Activated B cell treated with CpG ODN at 0.5 μM for 24 hours (primary cell): ENCODE data around the gene GATAD2B. TPM values are rescaled to one million over a fixed set of nuclear protein-coding genes. Genes with fewer than 3 reads are reported as not detected.

Experiments used
- ATAC-seq: fragments of 200-7000 bp; cut with Tn5 transposase; one replicate; pipeline ENCODE4 v1.10.0; 2021; ENCODE audit warnings: low read depth, mild to moderate bottlenecking, moderate library complexity
- CTCF ChIA-PET: fragments of 350-600 bp; sonication (Branson Sonifier 250); formaldehyde crosslinking; loops from one replicate; lab custom pipeline; 2021; ENCODE audit warnings: antibody characterized with exemption; lab: Charles Lee
- POLR2A ChIA-PET: fragments of 350-600 bp; sonication (Branson Sonifier 250); formaldehyde crosslinking; loops from one replicate; lab custom pipeline; 2021; ENCODE audit warnings: antibody characterized with exemption; lab: Charles Lee
- DNase-seq: peaks from one replicate; pipeline ENCODE4 v3.0.0; 2022
- H3K27ac Mint-ChIP-seq: one replicate; pipeline ENCODE4 v1.8.0; 2020; ENCODE audit warnings: mixed read lengths
- H3K27me3 Mint-ChIP-seq: one replicate; pipeline ENCODE4 v1.8.0; 2021; ENCODE audit warnings: mixed read lengths
- H3K36me3 Mint-ChIP-seq: one replicate; pipeline ENCODE4 v1.8.0; 2021; ENCODE audit warnings: low read depth, mixed read lengths
- H3K4me1 Mint-ChIP-seq: one replicate; pipeline ENCODE4 v1.8.0; 2021; ENCODE audit warnings: mixed read lengths
- H3K4me3 Mint-ChIP-seq: one replicate; pipeline ENCODE4 v1.8.0; 2020; ENCODE audit warnings: mild to moderate bottlenecking, mixed read lengths
- H3K9me3 Mint-ChIP-seq: one replicate; pipeline ENCODE4 v1.8.0; 2020; ENCODE audit warnings: mixed read lengths
- intact Hi-C: fragments of 100-400 bp; cut with micrococcal nuclease; formaldehyde crosslinking; loops from one replicate; pipeline ENCODE4 v1.15.1; 2024
- total RNA-seq: library from RNA; stranded (reverse); gene quantifications from 2 replicates; pipeline ENCODE4 v1.2.3, GENCODE V29; 2022
- TF ChIP-seq, protein P1 (sequence below): fragments of 200-600 bp; IDR thresholded peaks from one replicate; pipeline ENCODE4 v1.8.0; 2022; ENCODE audit warnings: antibody characterized with exemption, mild to moderate bottlenecking

GATAD2B gene
- total RNA-seq, 1 donor from 2014 or later, result 86.3 TPM

DNA sequence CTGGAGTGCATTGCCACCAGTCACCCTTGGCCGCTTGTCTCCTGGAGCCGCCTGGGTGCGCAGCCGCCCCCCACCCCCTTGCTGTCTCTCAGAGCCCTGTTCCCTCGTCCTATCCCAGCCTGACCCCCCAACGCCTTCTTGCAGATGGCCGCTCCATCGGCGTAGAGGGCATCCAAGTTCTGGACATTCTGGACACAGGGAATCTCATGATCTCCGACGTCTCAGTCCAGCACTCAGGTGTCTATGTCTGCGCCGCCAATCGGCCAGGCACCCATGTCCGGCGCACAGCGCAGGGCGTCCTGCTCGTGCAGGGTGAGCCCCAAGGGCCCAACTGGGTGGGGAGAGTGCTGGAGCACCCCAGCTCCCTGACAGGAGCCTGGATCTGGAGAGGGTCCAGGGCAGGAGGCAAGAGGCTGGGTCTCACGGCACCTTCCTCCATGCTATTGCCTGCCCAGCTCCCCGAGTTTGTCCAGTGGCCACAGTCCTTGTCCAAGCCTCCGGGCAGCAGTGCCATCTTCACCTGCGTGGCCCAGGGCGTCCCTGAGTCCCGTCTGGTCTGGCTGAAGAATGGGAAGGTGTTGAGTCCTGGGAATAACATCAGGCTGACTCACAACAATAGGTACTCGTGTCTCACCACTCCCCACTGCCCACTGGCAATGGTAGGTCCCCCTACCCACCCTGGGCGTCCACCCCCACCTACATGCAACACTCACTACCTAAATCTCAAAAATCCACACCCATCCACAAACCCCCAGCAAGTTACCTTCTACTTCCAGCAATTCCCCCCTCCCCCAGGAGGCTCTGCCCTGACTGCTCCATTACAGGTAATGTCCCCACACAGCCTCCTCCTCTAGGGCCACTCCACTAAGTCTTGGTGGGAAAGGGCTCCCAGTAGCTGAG, 123.0 kb downstream of the GATAD2B start:
- Mint-ChIP-seq H3K27me3 (no peaks in the 10 kb centered on the region), H3K36me3 (peaks cover 6% of the 10 kb centered on the region), H3K4me3 (no peak overlapping the region), H3K9me3 (no peaks in the 10 kb centered on the region), H3K27ac (no peak overlapping the region), H3K4me1 (peaks cover 25% of the 10 kb centered on the region)
- ChIA-PET POLR2A (interaction anchor here (1.6 to 3.1 kb wide), 2 partner anchors 16 to 187 kb away, joined by 5 to 26 read pairs; partner anchors contain the start of gene RAB13), CTCF (no interaction called here)
- DNase-seq (no peak), ATAC-seq (no peak)
- TF ChIP-seq, protein P1, sequence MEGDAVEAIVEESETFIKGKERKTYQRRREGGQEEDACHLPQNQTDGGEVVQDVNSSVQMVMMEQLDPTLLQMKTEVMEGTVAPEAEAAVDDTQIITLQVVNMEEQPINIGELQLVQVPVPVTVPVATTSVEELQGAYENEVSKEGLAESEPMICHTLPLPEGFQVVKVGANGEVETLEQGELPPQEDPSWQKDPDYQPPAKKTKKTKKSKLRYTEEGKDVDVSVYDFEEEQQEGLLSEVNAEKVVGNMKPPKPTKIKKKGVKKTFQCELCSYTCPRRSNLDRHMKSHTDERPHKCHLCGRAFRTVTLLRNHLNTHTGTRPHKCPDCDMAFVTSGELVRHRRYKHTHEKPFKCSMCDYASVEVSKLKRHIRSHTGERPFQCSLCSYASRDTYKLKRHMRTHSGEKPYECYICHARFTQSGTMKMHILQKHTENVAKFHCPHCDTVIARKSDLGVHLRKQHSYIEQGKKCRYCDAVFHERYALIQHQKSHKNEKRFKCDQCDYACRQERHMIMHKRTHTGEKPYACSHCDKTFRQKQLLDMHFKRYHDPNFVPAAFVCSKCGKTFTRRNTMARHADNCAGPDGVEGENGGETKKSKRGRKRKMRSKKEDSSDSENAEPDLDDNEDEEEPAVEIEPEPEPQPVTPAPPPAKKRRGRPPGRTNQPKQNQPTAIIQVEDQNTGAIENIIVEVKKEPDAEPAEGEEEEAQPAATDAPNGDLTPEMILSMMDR, result no peak
- intact Hi-C loops, result loop anchor here (10.0 kb wide), 1 partner anchor 385 kb away; no protein-coding TSS in a partner anchor

DNA sequence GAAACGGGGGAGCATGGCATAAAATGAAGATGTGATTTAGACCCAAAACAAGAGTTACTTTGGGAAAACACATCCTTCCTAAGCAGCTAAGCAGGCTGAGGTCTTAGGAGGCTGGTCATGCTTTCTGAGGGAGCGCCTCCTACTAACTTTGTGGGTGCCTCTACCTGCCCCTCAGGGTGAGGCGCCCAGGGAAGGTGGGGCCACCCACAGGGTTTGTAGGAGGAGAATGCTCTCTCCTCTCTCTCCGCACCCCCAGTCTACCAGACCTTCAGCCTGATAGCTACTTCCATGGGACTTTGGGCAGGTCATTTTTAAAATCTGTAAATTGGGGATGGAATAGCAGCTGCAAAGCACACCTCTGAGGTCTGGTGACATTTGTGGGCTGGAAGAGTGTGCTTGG, 123.8 kb downstream of the GATAD2B start:
- H3K36me3 Mint-ChIP-seq, result peaks cover 6% of the 10 kb centered on the region

DNA sequence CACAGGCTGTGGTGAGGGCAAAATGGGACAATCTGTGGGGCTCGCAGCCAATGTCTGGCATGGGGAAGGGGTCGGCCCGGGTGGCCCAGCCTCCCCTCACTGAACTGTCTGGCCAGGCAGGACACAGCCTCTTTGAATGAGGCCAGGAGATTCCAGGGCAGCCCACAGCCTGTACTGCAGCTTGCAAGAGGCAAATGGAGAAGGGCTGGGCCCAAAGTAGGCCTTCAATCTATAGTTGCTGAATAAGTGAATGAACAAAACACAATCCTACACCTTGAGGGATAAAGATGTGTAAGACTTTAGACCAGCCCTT, 124.3 kb downstream of the GATAD2B start:
- TF ChIP-seq, protein P1, result no peak
- intact Hi-C loops, result loop anchor here (10.0 kb wide), 1 partner anchor 386 kb away; no protein-coding TSS in a partner anchor
- no peak overlapping the region for H3K27ac Mint-ChIP-seq
- ATAC-seq (no peak), DNase-seq (no peak)
- H3K4me3 Mint-ChIP-seq, result no peak overlapping the region
- CTCF ChIA-PET, result interaction anchor here (0.6 to 2.8 kb wide), 5 partner anchors 23 to 473 kb away, joined by 3 to 44 read pairs (median 3); partner anchors contain the start of genes CREB3L4 and RAB13
- H3K27me3 Mint-ChIP-seq, result no peaks in the 10 kb centered on the region
- no peaks in the 10 kb centered on the region for H3K9me3 Mint-ChIP-seq
- peaks cover 13% of the 10 kb centered on the region for H3K4me1 Mint-ChIP-seq
- POLR2A ChIA-PET, result interaction anchor here (1.6 to 3.2 kb wide), 4 partner anchors 15 to 192 kb away, joined by 5 to 26 read pairs (median 18); partner anchors contain the start of genes DENND4B, RAB13 and RPS27
- peaks cover 4% of the 10 kb centered on the region for H3K36me3 Mint-ChIP-seq

More for the DNA sequence above, 123.8 kb downstream of the GATAD2B start:
- H3K27me3 Mint-ChIP-seq, result no peaks in the 10 kb centered on the region
- peaks cover 18% of the 10 kb centered on the region for H3K4me1 Mint-ChIP-seq
- ATAC-seq, result no peak
- no peaks in the 10 kb centered on the region for H3K9me3 Mint-ChIP-seq
- POLR2A ChIA-PET, result interaction anchor here (1.6 to 3.2 kb wide), 3 partner anchors 15 to 191 kb away, joined by 5 to 26 read pairs (median 25); partner anchors contain the start of genes RAB13 and RPS27
- no peak overlapping the region for H3K27ac Mint-ChIP-seq
- CTCF ChIA-PET, result interaction anchor here (0.6 to 0.9 kb wide), 2 partner anchors 169 to 472 kb away, joined by 3 read pairs; partner anchors contain the start of gene CREB3L4
- intact Hi-C loops, result loop anchor here (10.0 kb wide), 1 partner anchor 386 kb away; no protein-coding TSS in a partner anchor
- TF ChIP-seq, protein P1, result no peak
- DNase-seq, result no peak
- H3K4me3 Mint-ChIP-seq, result no peak overlapping the region

DNA sequence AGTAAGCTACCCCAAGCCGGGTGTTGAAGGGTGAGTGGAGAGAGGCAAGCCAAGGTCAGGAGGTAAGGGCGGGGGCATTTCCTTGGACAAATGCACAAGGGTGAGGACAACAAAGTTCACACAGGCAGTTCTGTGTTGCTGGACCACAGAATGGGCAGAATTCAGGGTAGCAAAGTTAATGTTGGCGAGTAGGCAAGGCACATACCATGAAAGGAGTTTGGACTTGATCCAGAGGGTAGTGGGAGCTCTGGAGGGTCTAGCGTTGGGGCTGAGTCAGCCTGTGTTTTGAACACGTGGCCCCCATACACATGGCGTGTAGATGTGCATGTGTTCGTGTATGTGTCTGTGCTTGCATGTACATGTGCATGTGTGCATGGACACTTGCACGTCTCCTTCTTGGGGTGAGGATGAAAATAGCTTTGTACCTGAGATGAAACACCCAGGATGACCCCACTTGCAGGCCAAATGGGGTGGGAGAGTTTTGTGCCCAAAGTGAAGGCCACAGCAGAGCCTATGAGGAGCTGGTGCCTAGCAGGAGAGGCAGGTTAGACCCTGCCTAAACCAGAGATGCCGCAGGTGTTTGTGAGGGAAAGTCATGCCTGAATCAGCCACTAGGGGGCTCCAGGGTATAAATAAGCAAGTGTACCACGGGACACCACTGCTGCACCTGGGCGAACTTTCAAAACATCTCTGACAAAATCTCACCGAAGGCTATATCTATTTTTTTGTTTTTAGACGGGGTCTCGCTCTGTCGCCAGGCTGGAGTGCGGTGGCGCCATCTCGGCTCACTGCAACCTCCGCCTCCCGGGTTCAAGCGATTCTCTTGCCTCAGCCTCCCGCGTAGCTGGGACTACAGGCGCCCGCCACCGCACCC, 125.7 kb downstream of the GATAD2B start:
- ChIA-PET POLR2A (interaction anchor here (0.6 to 3.2 kb wide), 9 partner anchors 8 to 377 kb away, joined by 3 to 26 read pairs (median 4); partner anchors contain the start of genes DENND4B, GATAD2B, JTB and RAB13), CTCF (interaction anchor here (0.7 to 2.8 kb wide), 13 partner anchors 20 to 402 kb away, joined by 3 to 44 read pairs (median 3); partner anchors contain the start of genes CREB3L4, DENND4B, GATAD2B and RAB13)
- Mint-ChIP-seq H3K4me1 (peaks cover 16% of the 10 kb centered on the region), H3K9me3 (no peaks in the 10 kb centered on the region), H3K27me3 (no peaks in the 10 kb centered on the region), H3K4me3 (no peak overlapping the region), H3K27ac (peak overlapping the region; percentile 1), H3K36me3 (peaks cover 2% of the 10 kb centered on the region)
- DNase-seq (peak; percentile 59), ATAC-seq (peak; percentile 97)
- intact Hi-C loops, result loop anchor here (1.0 to 10.0 kb wide), 8 partner anchors 8 to 475 kb away; partner anchors contain the start of genes DENND4B, HAX1, RAB13 and RPS27
- TF ChIP-seq, protein P1, result peak; percentile 89
